SH-SY5Y (cell line): ENCODE results near the gene RAC3.

ENCODE experiments used
- GATA2 ChIP-seq: IDR thresholded peaks from 2 replicates; pipeline ENCODE4 v1.6.1; 2011; ENCODE audit warnings: mild to moderate bottlenecking, low read depth, low read length
- GATA3 ChIP-seq: IDR thresholded peaks from 2 replicates; pipeline ENCODE4 v1.6.1; 2011; ENCODE audit warnings: low read depth, mild to moderate bottlenecking, low read length, moderate library complexity

- TF ChIP-seq GATA2: no peak
- no peak for TF ChIP-seq GATA3
These were observed 39.0 kb upstream of the RAC3 start for GRCh38 chr17:81992306-81993102.
